ENCODE measurements around the gene CATSPERD. TPM values are rescaled to one million over a fixed set of nuclear protein-coding genes. Genes with fewer than 3 reads are reported as not detected.

The CATSPERD gene
- total and polyA plus RNA-seq, 2 of the 4 experiments (the other 2 are of a cell fraction), result not detected

DNA sequence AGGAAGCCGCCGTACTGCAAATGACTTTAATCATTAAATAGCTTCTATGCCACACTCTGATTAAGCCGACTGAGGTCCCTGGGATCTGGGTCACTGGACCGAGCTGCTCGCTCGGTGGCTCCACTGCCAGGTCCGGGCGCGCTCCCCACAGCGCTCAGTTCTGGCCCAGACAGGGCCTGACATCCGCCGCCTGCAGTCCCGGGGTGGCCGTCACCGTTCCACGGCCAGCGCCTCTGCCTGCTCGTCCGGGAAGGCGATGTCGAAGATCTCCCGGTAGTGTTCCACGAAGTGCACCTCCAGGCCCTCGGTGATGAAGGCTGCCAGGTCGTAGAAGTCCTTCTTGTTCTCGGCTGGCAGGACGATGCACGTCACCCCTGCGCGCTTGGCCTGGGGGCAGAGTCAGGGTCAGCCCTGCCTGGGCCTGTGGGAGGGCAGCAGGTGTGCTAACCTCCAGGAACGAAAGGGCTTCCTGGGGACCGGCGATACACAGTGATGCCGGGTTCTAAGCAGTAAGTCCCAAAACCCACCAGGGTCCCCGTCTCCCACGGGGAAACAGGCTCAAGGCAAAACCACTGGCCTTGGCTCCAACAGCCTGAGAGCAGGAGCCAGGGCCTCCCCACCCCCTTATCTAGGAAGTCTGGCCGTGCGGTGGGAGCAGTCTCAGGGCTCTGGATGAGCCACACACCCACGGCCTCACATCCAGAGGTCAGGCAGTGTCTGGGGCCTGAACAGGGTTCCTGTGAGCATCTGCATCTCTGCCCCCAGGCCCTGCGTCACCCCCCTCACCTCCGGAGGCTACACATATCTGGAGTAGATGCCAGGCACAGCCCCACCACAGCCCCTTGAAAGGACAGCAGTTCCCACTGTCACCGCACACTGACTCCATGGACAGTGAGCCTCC, 28.4 kb upstream of the CATSPERD start:
- H2AK9ac ChIP-seq (replicated peaks; ENCODE audit: low read depth, low read length, poor library complexity), result peak overlapping the region; percentile 52
- ATAC-seq (ENCODE audit: low read depth) (no peak), DNase-seq (peak; percentile 11)
- intact Hi-C loops (cut with micrococcal nuclease) (no loop called here), in situ Hi-C loops (cut with MboI; ENCODE audit: low sequenced_read_pairs) (no loop called here), dilution Hi-C loops (cut with HindIII; ENCODE audit: low sequenced_read_pairs, unreplicated experiment) (no loop called here)
- H4K91ac ChIP-seq (ENCODE audit: insufficient read depth, low read depth, low read length), result no peak overlapping the region
- H2BK20ac ChIP-seq (ENCODE audit: low read depth, low read length), result no peak overlapping the region
- no peak overlapping the region; a peak in 1 of 4 replicates for H4K8ac ChIP-seq (ENCODE audit: low read depth in 2 of 2, low read length in 2 of 2)
- peaks cover 2% of the 10 kb centered on the region; the same call in 1 of the 2 replicates for H3K4me1 ChIP-seq (ENCODE audit: control insufficient read depth, insufficient read depth, low read length)
- H4K5ac ChIP-seq (ENCODE audit: low read depth, low read length), result no peak overlapping the region
- H3K9me3 ChIP-seq (ENCODE audit: control insufficient read depth, insufficient read depth, low read length), result no peaks in the 10 kb centered on the region
- H2BK120ac ChIP-seq (ENCODE audit: low read depth, low read length), result no peak overlapping the region
- no TSS peak for BruUV-seq (replicated peaks)
- H3K14ac ChIP-seq (replicated peaks; ENCODE audit: low read depth, low read length), result no peak overlapping the region
- H4K20me1 ChIP-seq (ENCODE audit: insufficient read depth, low read length), result peaks cover 70% of the 10 kb centered on the region
- TF ChIP-seq ELK1 (IDR thresholded peaks at IDR 0.05; ENCODE audit: borderline replicate concordance, low read depth, low read length) (no peak), MAFK (IDR thresholded peaks at IDR 0.05; ENCODE audit: low read depth, low read length) (no peak), CHD1 (IDR thresholded peaks at IDR 0.05; ENCODE audit: low read depth, low read length) (no peak), SMC3 (IDR thresholded peaks at IDR 0.05; ENCODE audit: low read depth, low read length) (no peak), MXI1 (IDR thresholded peaks at IDR 0.05; ENCODE audit: borderline replicate concordance, low read depth, low read length) (no peak), POLR2A (IDR thresholded peaks at IDR 0.05; ENCODE audit: low read depth, low read length) (no peak), NFE2L2 (IDR thresholded peaks at IDR 0.05; ENCODE audit: low read depth, low read length) (no peak), RFX5 (IDR thresholded peaks at IDR 0.05; ENCODE audit: low read depth, low read length) (no peak), MAZ (IDR thresholded peaks at IDR 0.05; ENCODE audit: borderline replicate concordance, low read depth, low read length) (no peak), CEBPB (IDR thresholded peaks at IDR 0.05; ENCODE audit: low read depth, low read length) (no peak), RAD21 (IDR thresholded peaks at IDR 0.05; ENCODE audit: low read length) (no peak)
- H3K4me2 ChIP-seq (ENCODE audit: low read depth, low read length), result no peak overlapping the region; the same call in 1 of the 2 replicates
- H3K4ac ChIP-seq (ENCODE audit: low read depth, low read length), result no peak overlapping the region
- no peak overlapping the region for H2BK15ac ChIP-seq (ENCODE audit: low read depth, low read length)
- no peak overlapping the region for H3K9ac ChIP-seq (ENCODE audit: low read depth, low read length)
- H3K36me3 ChIP-seq (ENCODE audit: control insufficient read depth, insufficient read depth, low read length), result peaks cover 58% of the 10 kb centered on the region
- no peak overlapping the region for H3K18ac ChIP-seq (ENCODE audit: low read depth, low read length)
- ChIA-PET CTCF (no interaction called here), POLR2A (ENCODE audit: unreplicated experiment) (interaction anchor here (0.7 to 0.9 kb wide), 2 partner anchors 17 to 47 kb away, joined by 9 to 19 read pairs; no protein-coding TSS in a partner anchor)
- H2BK5ac ChIP-seq (ENCODE audit: low read depth, low read length, poor library complexity, severe bottlenecking), result no peak overlapping the region
- no peak overlapping the region for H3K56ac ChIP-seq (ENCODE audit: extremely low read depth, insufficient read depth, low read length)
- 83% methylated on average over 29 of the region's 42 CpGs; no CpG with 5 or more reads in 1 of the 2 experiments for WGBS, 2 experiments (ENCODE audit: extremely low coverage in 2 of 2, insufficient read length in 1 of 2)
- peaks cover 4% of the 10 kb centered on the region; the same call in 1 of the 2 replicates for H3K9me1 ChIP-seq (ENCODE audit: insufficient read depth, low read length)
- peak overlapping the region; percentile 59; the same call in 1 of the 2 replicates for H3K23ac ChIP-seq (ENCODE audit: low read depth, low read length)
- H3K27me3 ChIP-seq (ENCODE audit: control insufficient read depth, insufficient read depth, low read length), result no peaks in the 10 kb centered on the region
- no peak overlapping the region for H2AK5ac ChIP-seq (ENCODE audit: low read depth, low read length)
- H3K27ac ChIP-seq (ENCODE audit: insufficient read depth, low read length), result no peak overlapping the region
- no peak overlapping the region for H3K4me3 ChIP-seq (ENCODE audit: insufficient read depth, low read depth, low read length)
- H2AFZ ChIP-seq (replicated peaks; ENCODE audit: low read length, poor library complexity), result peak overlapping the region; percentile 56
- peaks cover under 1 to 57% of the 10 kb centered on the region in 2 experiments; a peak in 3 of 4 replicates for H3K79me1 ChIP-seq (ENCODE audit: low read depth in 1 of 2, low read length in 2 of 2)
